GM21786 (cell line): ENCODE measurements around the gene CYBB.

ENCODE experiments used
- ATAC-seq: cut with Tn5 transposase; IDR thresholded peaks from one replicate; pipeline ENCODE4 v1.9.1; 2021; ENCODE audit not compliant: unreplicated experiment

CYBB gene

GRCh38 chrX:37834937-37835336 is 55.1 kb downstream of the CYBB start:
- no peak for ATAC-seq

- ATAC-seq: no peak
These were observed 61.1 kb downstream of the CYBB start for GRCh38 chrX:37840931-37841330.

DNA sequence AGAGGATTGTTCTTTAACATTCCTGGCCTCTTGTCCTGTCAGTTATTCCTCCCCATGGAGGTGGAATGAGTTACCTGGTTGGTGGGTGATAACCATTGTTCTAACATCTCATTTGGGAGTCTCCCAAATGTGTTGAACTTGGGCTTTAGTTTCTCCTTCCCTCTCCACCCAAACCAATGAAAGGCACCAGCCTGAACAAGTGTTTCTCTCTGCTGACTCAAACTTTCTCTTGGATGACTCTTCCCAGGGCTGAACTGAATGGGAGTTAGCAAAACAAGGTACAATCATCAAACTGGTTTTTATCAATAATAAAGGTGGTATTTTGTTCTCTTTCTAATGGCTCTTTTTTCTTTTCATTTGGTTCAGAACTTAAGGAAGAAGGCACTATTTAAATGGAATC is 64.8 kb downstream of the CYBB start:
- ATAC-seq: no peak

GRCh38 chrX:37846141-37846540 is 66.3 kb downstream of the CYBB start:
- ATAC-seq: no peak

DNA sequence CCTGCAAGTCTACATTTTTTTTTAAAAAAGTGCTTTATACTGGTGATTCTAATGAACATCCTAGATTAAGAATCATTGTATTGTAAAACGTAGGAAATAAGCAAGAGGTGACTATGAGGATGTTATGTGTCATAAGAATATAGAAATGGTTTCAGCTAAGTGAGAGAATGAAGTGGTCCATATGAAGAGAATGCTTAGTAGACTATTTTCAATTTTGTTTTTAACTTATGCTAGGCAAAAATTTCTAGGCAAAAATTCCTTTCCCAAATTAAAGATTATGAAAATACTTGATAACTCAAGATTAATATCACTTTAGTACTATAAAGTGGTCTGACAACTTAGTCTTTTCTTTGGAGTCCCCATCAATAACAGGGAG is 66.7 kb downstream of the CYBB start:
- ATAC-seq: no peak

DNA sequence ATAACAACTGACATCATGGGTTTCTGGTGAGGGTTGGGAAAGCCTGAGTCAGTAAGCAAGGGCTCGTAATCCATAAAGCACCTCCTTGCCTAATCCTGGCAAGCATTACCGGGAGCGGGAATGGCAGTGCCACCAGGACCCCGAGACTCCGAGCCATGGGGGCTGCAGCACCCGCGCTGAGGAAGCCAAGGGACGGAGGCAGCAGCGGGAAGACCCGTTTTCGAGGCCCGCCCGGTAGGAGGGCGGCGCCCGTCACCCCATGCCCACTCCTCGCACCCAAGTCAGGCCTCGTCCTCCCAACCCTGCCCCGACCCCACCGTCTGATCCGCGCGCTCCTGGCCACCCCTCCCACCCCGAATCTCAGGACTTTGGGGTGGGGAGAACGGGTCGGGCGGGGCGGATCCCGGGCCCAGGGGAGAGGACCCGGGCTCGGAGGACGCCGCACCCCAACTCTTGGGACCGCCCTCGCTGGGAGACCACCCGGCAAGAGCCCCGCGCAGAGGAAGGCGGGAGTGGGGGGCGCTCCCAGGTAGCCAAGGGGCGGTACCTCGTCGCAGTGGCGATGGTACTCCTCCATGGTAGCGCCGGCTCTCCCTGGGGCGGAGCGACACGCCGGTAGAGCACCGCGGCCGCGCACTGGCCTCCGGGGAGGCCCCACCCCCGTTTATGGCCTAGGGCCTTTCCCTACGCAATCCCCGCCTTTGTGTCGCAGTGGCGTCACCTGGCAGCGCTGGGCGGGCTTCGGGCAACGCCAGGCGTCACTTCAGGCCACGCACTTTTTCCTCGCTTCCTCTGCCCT is 67.3 kb downstream of the CYBB start, which contains the start of gene DYNLT3:
DYNLT3 (minus strand) TSS at position 638 of the 799 bp plus-strand sequence; CDS start at position 577, 61 bp downstream.
- peak; percentile 99 for ATAC-seq

DNA sequence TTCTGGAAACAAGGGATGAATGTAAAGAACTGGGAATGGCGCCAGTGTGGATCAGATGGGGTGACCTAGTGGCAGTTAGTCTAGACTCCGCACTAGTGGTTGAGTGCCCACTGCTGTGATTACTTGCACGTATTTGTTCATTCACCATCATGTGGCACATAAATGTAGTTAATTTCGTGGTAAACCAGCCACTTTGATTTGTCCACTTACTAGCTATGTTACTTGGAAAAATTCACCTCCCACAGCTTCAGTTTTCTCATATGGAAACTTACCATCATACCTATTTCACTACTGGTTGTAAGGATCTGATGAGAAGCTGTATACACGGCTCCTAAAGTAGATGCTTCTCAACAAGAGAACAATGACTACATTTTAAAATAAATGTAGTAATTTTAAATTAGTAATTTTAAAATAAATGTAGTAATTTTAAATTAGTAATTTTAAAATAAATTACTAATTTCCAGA is 67.9 kb downstream of the CYBB start:
- no peak for ATAC-seq

DNA sequence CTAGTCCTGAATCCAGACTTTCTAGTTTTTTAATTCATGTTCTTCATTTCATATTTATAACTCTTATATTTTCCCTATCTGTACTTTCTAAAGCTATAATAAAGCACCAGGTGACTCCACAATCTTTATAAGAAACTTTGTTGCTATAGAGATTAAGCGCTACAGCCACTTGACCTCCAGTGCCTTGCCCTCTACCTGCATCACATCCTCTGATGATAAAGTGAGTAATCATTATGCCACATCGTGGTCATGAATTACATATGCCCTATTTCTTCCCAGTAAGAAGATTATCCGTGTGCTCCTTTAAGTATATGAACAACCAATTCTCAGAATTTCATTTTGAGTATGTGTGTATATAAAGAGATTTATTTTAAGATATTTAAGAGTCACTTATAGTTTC is 74.3 kb downstream of the CYBB start:
- no peak for ATAC-seq

DNA sequence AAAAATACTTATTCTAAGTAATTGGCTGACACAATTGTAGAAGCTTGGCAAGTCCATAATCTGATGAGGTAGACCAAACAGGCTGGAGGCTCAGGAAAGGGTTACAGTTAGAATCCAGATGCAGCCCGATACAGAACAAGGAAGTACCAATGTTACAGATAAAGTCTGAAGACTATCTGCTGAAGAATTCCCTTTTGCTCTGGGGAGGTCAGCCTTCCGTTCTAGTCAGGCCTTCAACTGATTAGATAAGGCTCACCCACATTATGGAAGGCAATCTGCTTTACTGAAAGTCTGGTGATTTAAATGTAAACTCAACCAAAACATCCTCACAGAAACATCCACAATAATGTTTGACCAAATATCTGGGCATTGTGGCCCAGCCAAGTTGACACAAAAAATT is 74.9 kb downstream of the CYBB start:
- no peak for ATAC-seq

DNA sequence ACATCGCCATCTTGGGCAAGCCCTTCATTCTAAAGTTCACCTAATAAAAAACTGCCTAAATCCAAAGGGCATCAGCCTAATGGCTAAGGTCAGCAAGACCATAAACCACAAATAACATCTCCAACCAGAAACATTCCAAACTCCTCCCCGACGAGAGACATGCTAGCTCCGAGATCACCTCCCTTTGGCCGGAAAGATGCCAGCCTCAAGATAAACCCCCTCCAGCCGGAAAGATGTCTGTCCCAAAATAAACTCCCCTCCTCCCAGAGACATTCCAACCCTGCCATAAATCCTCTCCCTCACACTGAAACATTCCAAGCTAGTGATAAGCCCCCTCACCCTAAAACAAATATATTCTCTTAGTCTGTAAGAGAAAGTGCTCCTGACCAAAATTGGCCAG is 80.9 kb downstream of the CYBB start:
- ATAC-seq: no peak

DNA sequence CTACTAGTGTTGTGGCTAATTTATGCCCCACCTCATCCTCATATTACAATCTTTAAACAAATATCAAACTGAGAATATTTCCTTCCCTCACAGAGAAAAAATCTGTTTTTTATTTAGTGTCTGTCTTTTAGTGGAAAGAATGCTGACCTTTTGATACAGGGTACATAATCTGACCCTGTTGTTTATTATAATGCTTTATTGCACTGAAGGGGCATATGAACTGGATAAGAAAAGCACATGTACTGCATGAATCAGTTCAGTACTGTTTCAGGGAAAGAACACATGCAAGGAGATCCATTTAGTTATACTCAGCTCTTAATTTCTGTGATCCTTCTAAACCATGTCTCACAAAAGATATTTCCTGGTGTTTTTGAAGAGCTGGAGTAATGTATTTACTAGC is 83.0 kb downstream of the CYBB start:
- no peak for ATAC-seq
